ENCODE measurements around the gene SH3BP4.

SH3BP4 gene

DNA sequence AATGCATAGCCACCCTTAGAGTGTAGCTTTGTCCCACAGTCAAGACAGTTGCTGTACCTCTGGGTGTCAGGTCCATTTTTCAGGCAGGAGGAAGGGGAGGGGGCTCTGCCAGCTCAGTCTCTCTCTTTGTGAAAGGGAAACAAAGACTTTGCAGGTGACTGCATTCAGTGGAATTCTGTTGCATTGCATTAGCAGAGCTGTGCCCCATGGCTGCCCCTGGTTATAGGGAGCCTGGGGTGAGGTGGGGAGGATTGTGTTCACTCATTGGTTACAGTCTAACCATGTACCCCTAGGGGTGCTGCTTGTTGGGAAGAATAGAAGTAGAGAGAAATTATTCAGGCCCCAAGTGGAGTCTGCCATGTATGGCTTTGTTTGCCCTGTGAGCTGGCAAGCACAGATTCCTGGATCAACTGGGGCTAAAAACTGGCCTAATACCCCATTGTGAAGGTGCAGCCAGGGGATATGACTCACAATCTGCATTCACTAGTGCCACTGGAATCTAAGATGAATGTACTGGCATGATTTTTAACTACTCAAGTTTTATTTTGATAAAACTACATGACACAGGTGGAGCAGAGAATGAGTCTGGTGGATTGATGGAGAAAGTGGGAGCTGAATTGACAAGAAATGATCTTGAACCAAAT, 118.4 kb downstream of the SH3BP4 start:
- Histone ChIP-seq H3K4me1 (ENCODE audit: control insufficient read depth in 1 of 2, insufficient read depth in 1 of 2, low read depth in 1 of 2, low read length in 1 of 2) (no peaks in the 10 kb centered on the region), H3K4me3 (ENCODE audit: low read depth in 1 of 2, low read length in 1 of 2) (no peak overlapping the region), H3K36me3 (no peaks in the 10 kb centered on the region), H3K27me3 (no peaks in the 10 kb centered on the region), H3K27ac (no peak overlapping the region), H3K9me3 (no peaks in the 10 kb centered on the region)
- TF ChIP-seq, protein P1, sequence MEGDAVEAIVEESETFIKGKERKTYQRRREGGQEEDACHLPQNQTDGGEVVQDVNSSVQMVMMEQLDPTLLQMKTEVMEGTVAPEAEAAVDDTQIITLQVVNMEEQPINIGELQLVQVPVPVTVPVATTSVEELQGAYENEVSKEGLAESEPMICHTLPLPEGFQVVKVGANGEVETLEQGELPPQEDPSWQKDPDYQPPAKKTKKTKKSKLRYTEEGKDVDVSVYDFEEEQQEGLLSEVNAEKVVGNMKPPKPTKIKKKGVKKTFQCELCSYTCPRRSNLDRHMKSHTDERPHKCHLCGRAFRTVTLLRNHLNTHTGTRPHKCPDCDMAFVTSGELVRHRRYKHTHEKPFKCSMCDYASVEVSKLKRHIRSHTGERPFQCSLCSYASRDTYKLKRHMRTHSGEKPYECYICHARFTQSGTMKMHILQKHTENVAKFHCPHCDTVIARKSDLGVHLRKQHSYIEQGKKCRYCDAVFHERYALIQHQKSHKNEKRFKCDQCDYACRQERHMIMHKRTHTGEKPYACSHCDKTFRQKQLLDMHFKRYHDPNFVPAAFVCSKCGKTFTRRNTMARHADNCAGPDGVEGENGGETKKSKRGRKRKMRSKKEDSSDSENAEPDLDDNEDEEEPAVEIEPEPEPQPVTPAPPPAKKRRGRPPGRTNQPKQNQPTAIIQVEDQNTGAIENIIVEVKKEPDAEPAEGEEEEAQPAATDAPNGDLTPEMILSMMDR (IDR thresholded peaks at IDR 0.05), result no peak

DNA sequence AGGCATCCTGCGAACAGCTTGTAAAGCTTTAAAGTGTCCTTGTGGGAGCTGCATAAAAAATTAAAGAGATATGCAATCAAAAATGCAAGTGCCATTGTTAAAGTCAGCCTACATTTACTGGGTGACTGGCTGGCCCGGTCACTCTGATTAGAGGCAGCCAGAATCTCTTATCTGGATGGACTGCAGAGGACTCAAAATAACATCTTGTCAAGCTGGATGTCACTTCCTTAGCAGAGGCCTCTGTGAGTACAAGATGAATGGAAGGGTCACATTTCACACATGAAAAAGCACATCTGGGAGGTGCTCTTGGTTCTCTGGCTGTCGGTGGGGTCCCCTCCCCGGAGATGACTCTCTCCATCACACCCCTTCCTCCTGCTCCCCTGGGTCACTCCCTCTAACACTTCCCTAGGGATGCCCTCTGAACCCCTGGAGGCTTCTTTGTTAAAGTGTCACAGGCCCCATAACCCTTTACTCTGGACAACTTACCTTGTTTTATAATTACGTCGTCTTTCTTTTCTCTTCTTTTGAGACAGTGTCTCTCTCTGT, 122.1 kb downstream of the SH3BP4 start:
- TF ChIP-seq, protein P1 (IDR thresholded peaks at IDR 0.05), result no peak
- Histone ChIP-seq H3K27me3 (no peaks in the 10 kb centered on the region), H3K4me3 (ENCODE audit: low read depth in 1 of 2, low read length in 1 of 2) (no peak overlapping the region), H3K27ac (no peak overlapping the region), H3K9me3 (no peaks in the 10 kb centered on the region), H3K36me3 (no peaks in the 10 kb centered on the region), H3K4me1 (ENCODE audit: control insufficient read depth in 1 of 2, insufficient read depth in 1 of 2, low read depth in 1 of 2, low read length in 1 of 2) (no peaks in the 10 kb centered on the region)

DNA sequence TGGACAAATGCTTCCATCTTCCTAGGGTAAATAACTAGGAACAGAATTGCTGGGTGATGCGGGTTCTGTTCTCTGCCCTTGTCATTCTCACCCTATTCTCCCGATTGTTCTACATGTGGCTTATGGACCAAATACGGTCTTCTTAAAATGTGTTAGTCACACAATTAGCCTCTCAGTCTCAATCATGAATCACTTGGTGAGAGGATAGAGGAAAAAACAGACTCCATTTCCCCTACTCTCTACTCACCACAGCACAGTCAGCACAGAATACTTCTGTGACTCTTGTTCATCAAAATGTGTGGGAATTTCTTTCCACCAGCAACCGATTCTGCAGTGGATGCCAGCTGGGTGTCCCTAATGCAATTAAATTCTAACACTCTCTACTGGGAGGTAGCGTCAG, 125.2 kb downstream of the SH3BP4 start:
- Histone ChIP-seq H3K27ac (no peak overlapping the region), H3K4me1 (ENCODE audit: control insufficient read depth in 1 of 2, insufficient read depth in 1 of 2, low read depth in 1 of 2, low read length in 1 of 2) (no peaks in the 10 kb centered on the region), H3K36me3 (no peaks in the 10 kb centered on the region), H3K4me3 (ENCODE audit: low read depth in 1 of 2, low read length in 1 of 2) (no peak overlapping the region), H3K27me3 (no peaks in the 10 kb centered on the region), H3K9me3 (no peaks in the 10 kb centered on the region)
- TF ChIP-seq, protein P1 (IDR thresholded peaks at IDR 0.05), result no peak

DNA sequence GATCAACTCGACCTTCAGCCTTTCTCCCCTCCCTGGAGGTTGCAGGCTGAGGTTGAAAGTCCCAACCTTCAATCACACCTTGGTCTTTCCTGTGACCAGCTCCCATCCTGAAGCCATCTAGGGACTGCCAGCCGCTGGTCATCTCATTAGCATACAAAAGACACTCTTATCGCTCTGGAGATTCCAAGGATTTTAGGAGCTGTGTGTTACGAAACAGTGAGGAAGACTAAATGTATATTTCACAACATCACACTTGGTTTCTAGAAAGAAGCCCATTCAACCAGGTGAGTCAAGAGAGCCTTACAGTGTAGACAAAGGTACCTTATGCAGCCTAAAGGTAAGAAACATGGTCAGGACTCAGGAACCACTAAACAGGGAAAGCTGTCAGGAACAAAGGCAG, 126.4 kb downstream of the SH3BP4 start:
- Histone ChIP-seq H3K4me3 (ENCODE audit: low read depth in 1 of 2, low read length in 1 of 2) (no peak overlapping the region), H3K27me3 (no peaks in the 10 kb centered on the region), H3K4me1 (ENCODE audit: control insufficient read depth in 1 of 2, insufficient read depth in 1 of 2, low read depth in 1 of 2, low read length in 1 of 2) (no peaks in the 10 kb centered on the region), H3K36me3 (no peaks in the 10 kb centered on the region), H3K9me3 (no peaks in the 10 kb centered on the region), H3K27ac (no peak overlapping the region)
- TF ChIP-seq, protein P1 (IDR thresholded peaks at IDR 0.05), result no peak

DNA sequence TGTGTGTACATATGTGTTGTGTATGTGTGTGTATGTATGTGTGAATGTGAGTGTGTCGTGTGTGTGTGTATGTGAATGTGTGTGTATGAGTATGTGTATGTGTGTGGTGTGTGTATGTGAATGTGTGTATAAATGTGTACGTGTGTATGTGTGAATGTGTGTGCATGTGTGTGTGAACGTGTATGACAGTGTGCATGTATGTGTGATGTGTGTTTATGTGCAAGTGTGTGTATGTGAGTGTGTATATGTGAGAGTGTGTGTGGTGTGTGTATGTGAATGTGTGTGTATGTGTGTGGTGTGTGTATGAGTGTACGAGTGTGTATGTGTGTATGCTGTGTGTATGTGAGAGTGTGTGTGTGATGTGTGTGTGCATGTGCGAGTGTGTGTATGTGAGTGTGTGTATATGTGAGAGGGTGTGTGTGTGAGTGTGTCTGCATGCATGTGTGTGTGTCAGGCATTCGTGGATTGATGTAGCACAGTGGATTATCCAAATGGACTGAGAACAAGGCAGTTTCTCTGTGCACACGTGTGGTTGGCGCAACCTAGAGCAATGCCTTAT, 127.2 kb downstream of the SH3BP4 start:
- Histone ChIP-seq H3K36me3 (no peaks in the 10 kb centered on the region), H3K4me3 (ENCODE audit: low read depth in 1 of 2, low read length in 1 of 2) (no peak overlapping the region), H3K27ac (no peak overlapping the region), H3K9me3 (no peaks in the 10 kb centered on the region), H3K27me3 (no peaks in the 10 kb centered on the region), H3K4me1 (ENCODE audit: control insufficient read depth in 1 of 2, insufficient read depth in 1 of 2, low read depth in 1 of 2, low read length in 1 of 2) (no peaks in the 10 kb centered on the region)
- TF ChIP-seq, protein P1 (IDR thresholded peaks at IDR 0.05), result no peak

Measured in neutrophil (primary cell).